Right forelimb (tissue), 1 donor: ENCODE measurements around the gene TMSB15C.
A peak's percentile ranks its signal among the peaks of the same experiment; 100 is the strongest.
"Not testable (repeated sequence)": the region's sequence is repeated elsewhere in the genome, so short reads cannot be mapped to it uniquely, and the experiment has no call there.

Source experiments
- DNase-seq: peaks from one replicate; pipeline ENCODE4 v3.0.0-alpha.2; 2018

Gene TMSB15C

GRCh38 chrX:104075778-104076445 lies at the start of gene TMSB15C:
TMSB15C (minus strand) TSS chrX:104076236.
- not testable (repeated sequence) for DNase-seq

- no peak for DNase-seq
These were observed 46.8 kb upstream of the TMSB15C start for GRCh38 chrX:104122829-104123228.

GRCh38 chrX:104118765-104119164 lies 42.7 kb upstream of the TMSB15C start:
- no peak for DNase-seq

GRCh38 chrX:104117759-104118158 lies 41.7 kb upstream of the TMSB15C start:
- DNase-seq = no peak

GRCh38 chrX:104113222-104113965 lies 37.4 kb upstream of the TMSB15C start:
- DNase-seq = no peak

- peak; percentile 74 for DNase-seq
These were observed 36.4 kb upstream of the TMSB15C start, which contains the start of gene ZCCHC18 for GRCh38 chrX:104112326-104112951. ZCCHC18 (plus strand) TSS chrX:104112523; CDS start chrX:104114112, 1,589 bp downstream.

GRCh38 chrX:104110491-104111240 lies 34.6 kb upstream of the TMSB15C start:
- DNase-seq = not testable (repeated sequence)

- no peak for DNase-seq
These were observed 32.9 kb upstream of the TMSB15C start for GRCh38 chrX:104108955-104109354.

GRCh38 chrX:104105330-104106262 lies 29.6 kb upstream of the TMSB15C start:
- DNase-seq = no peak

- no peak for DNase-seq
These were observed 28.6 kb upstream of the TMSB15C start for GRCh38 chrX:104104676-104105075.

- no peak for DNase-seq
These were observed 22.9 kb upstream of the TMSB15C start for GRCh38 chrX:104098919-104099318.

- no peak for DNase-seq
These were observed 22.2 kb upstream of the TMSB15C start for GRCh38 chrX:104098151-104098808.

- DNase-seq = no peak
These were observed 9.9 kb upstream of the TMSB15C start for GRCh38 chrX:104085919-104086318.

- DNase-seq = no peak
These were observed 9.4 kb upstream of the TMSB15C start for GRCh38 chrX:104085477-104085876.

- DNase-seq = no peak
These were observed 8.7 kb upstream of the TMSB15C start for GRCh38 chrX:104084534-104085277.

- DNase-seq = no peak
These were observed 8.0 kb upstream of the TMSB15C start for GRCh38 chrX:104084063-104084462.

GRCh38 chrX:104077854-104078253 lies 1.8 kb upstream of the TMSB15C start:
- not testable (repeated sequence) for DNase-seq

GRCh38 chrX:104062636-104063035 lies 13.4 kb downstream of the TMSB15C start:
- DNase-seq = not testable (repeated sequence)

- not testable (repeated sequence) for DNase-seq
These were observed 21.1 kb downstream of the TMSB15C start for GRCh38 chrX:104054956-104055355.

- DNase-seq = no peak
These were observed 28.9 kb downstream of the TMSB15C start for GRCh38 chrX:104047171-104047570.

- DNase-seq = no peak
These were observed 30.4 kb downstream of the TMSB15C start for GRCh38 chrX:104045642-104046041.
